HepG2 (cell line): ENCODE results near the gene PEPD. TPM values are rescaled to one million over a fixed set of nuclear protein-coding genes. Genes with fewer than 3 reads are reported as not detected.

Source experiments
- CHCHD3 ChIP-seq: sonication (generic); formaldehyde crosslinking; IDR thresholded peaks from 2 replicates; pipeline ENCODE4 v1.8.0; 2022; ENCODE audit warnings: mild to moderate bottlenecking, missing genetic modification reagents, moderate library complexity
- E2F1 ChIP-seq: sonication (generic); formaldehyde crosslinking; IDR thresholded peaks from 2 replicates; pipeline ENCODE4 v1.5.0; 2020; ENCODE audit warnings: missing genetic modification reagents
- POGZ ChIP-seq: sonication (generic); formaldehyde crosslinking; IDR thresholded peaks from 2 replicates; pipeline ENCODE4 v1.4.0; 2020; ENCODE audit warnings: mild to moderate bottlenecking, missing genetic modification reagents
- RARG ChIP-seq: sonication (generic); formaldehyde crosslinking; IDR thresholded peaks from 2 replicates; pipeline ENCODE4 v1.4.0; 2020; ENCODE audit warnings: low read depth, mild to moderate bottlenecking, missing genetic modification reagents
- REST ChIP-seq, 2 experiments: IDR thresholded peaks; 2 replicates each; pipeline ENCODE4 v1.6.1; 2011 to 2012; ENCODE audit warnings: low read length in 2 of 2, borderline replicate concordance in 1 of 2, low read depth in 1 of 2, mild to moderate bottlenecking in 1 of 2, moderate library complexity in 1 of 2
- RXRA ChIP-seq: sonication (generic); formaldehyde crosslinking; IDR thresholded peaks from 2 replicates; pipeline ENCODE4 v1.5.1; 2020; ENCODE audit warnings: missing genetic modification reagents
- SAP130 ChIP-seq: IDR thresholded peaks from 2 replicates; pipeline ENCODE4 v1.6.1; 2016; ENCODE audit warnings: low read depth
- ZBTB38 ChIP-seq: sonication (generic); formaldehyde crosslinking; IDR thresholded peaks from 2 replicates; pipeline ENCODE4 v1.5.1; 2020; ENCODE audit warnings: mild to moderate bottlenecking, missing genetic modification reagents
- ZNF235 ChIP-seq: sonication (generic); formaldehyde crosslinking; IDR thresholded peaks from 2 replicates; pipeline ENCODE4 v1.8.1; 2023; ENCODE audit warnings: mild to moderate bottlenecking, missing genetic modification reagents, borderline replicate concordance
- ZNF263 ChIP-seq: sonication (generic); formaldehyde crosslinking; IDR thresholded peaks from 2 replicates; pipeline ENCODE4 v1.4.0; 2020; ENCODE audit warnings: missing genetic modification reagents
- ZNF331 ChIP-seq: sonication (generic); formaldehyde crosslinking; IDR thresholded peaks from 2 replicates; pipeline ENCODE4 v1.4.0; 2020; ENCODE audit warnings: missing genetic modification reagents
- ZNF354B ChIP-seq: sonication (generic); formaldehyde crosslinking; IDR thresholded peaks from 2 replicates; pipeline ENCODE4 v1.8.0; 2022; ENCODE audit warnings: mild to moderate bottlenecking, missing genetic modification reagents
- ZNF615 ChIP-seq: sonication (generic); formaldehyde crosslinking; IDR thresholded peaks from 2 replicates; pipeline ENCODE4 v1.5.0; 2020; ENCODE audit warnings: mild to moderate bottlenecking, missing genetic modification reagents, borderline replicate concordance
- ZNF652 ChIP-seq: IDR thresholded peaks from 2 replicates; pipeline ENCODE4 v1.6.1; 2016; ENCODE audit warnings: low read depth, borderline replicate concordance
- polyA plus RNA-seq, 8 experiments: library from polyadenylated mRNA; depleted of rRNA in 3 of 8; stranded (reverse) in 7 of 8; unstranded in 1 of 8; fragments of >200 nt; fragmentation: Illumina TruSeq in 4 of 8; extraction: Trizol in 4 of 8; gene quantifications; 2 replicates each; pipeline versions ENCODE4 v1.2.1 to v1.2.3, GENCODE V29; 2011 to 2016; ENCODE audit warnings: low read depth in 4 of 8, missing spikeins in 1 of 8, mixed read lengths in 1 of 8; ENCODE audit not compliant: insufficient read depth in 1 of 8
- total RNA-seq, 5 experiments: library from RNA; depleted of rRNA; stranded (reverse); fragments of >200 nt; fragmentation: Illumina TruSeq; extraction: Trizol; gene quantifications; 2 replicates each; pipeline ENCODE4 v1.2.3, GENCODE V29; 2016; ENCODE audit warnings: low read depth in 1 of 5

PEPD gene
- total and polyA plus RNA-seq, 2 of the 13 experiments (the other 11 are each of a cell fraction or from before 2014, with no cell fraction given) = 60.7 to 75.1 TPM

- TF ChIP-seq ZNF235 (CRISPR knock-in tag) = 0 out of 2 replicates have a peak, but pooled peaks have one; percentile 31
- TF ChIP-seq REST (IDR thresholded peaks at IDR 0.05; ENCODE audit: borderline replicate concordance in 1 of 2, low read depth in 1 of 2, low read length in 2 of 2) = 0 out of 4 replicates have a peak, but pooled peaks of 1 of the 2 experiments have one; percentile 9
- TF ChIP-seq ZNF263 (CRISPR knock-in tag) = 0 out of 2 replicates have a peak, but pooled peaks have one; percentile 13
- TF ChIP-seq ZNF331 (CRISPR knock-in tag) = no peak
- 0 out of 2 replicates have a peak, but pooled peaks have one; percentile 42 for TF ChIP-seq ZBTB38 (CRISPR knock-in tag)
- TF ChIP-seq SAP130 = peak; percentile 73
- TF ChIP-seq POGZ (CRISPR knock-in tag) = no peak; the same call in 1 of the 2 replicates
- TF ChIP-seq RARG (CRISPR knock-in tag) = no peak
- no peak; the same call in 1 of the 2 replicates for TF ChIP-seq RXRA (CRISPR knock-in tag)
- no peak for TF ChIP-seq CHCHD3 (CRISPR knock-in tag)
- TF ChIP-seq ZNF652 (CRISPR knock-in tag) = no peak
- no peak for TF ChIP-seq ZNF354B (CRISPR knock-in tag)
- TF ChIP-seq E2F1 (CRISPR knock-in tag) = peak; percentile 75
- no peak for TF ChIP-seq ZNF615 (CRISPR knock-in tag)
Observed at GRCh38 chr19:33373453-33374235, 147.9 kb downstream of the PEPD start, which contains the start of gene CEBPG (continued).
